AG04449 (cell line): Measurements from ENCODE around the gene PRRC2B.

ENCODE experiments used
- CTCF ChIA-PET: fragments of 350-600 bp; formaldehyde crosslinking; extraction: SDS; loops from one replicate; lab custom pipeline; 2021; ENCODE audit warnings: antibody characterized with exemption; lab: Yijun Ruan, JAX
- POLR2A ChIA-PET: fragments of 400-600, 350-600 bp; formaldehyde crosslinking; extraction: SDS; loops from one replicate; lab custom pipeline; 2020; ENCODE audit warnings: antibody characterized with exemption, inconsistent platforms; lab: Yijun Ruan, JAX
- DNase-seq: peaks from one replicate; pipeline ENCODE4 v3.0.0-alpha.2; 2010; ENCODE audit warnings: low read depth, low spot score
- H3K4me3 ChIP-seq: 2 replicates; pipeline ENCODE4 v1.5.1; 2011; ENCODE audit warnings: low read depth, mild to moderate bottlenecking, control low read depth, low read length
- CTCF ChIP-seq: IDR thresholded peaks from one replicate; pipeline ENCODE4 v1.5.1; 2011; ENCODE audit warnings: mild to moderate bottlenecking, moderate library complexity, low read length, control low read depth, inconsistent platforms; ENCODE audit not compliant: insufficient read depth; ENCODE audit errors: missing control alignments

The PRRC2B gene

GRCh38 chr9:131525643-131526565, 132.0 kb downstream of the PRRC2B start:
- no peak overlapping the region for H3K4me3 ChIP-seq
- DNase-seq, result no peak
- POLR2A ChIA-PET, result no interaction called here
- no peak for TF ChIP-seq CTCF
- CTCF ChIA-PET, result no interaction called here

GRCh38 chr9:131528186-131528585, 134.3 kb downstream of the PRRC2B start:
- TF ChIP-seq CTCF, result no peak
- DNase-seq, result no peak
- no peak overlapping the region for H3K4me3 ChIP-seq
- POLR2A ChIA-PET, result interaction anchor here (0.7 kb wide), 1 partner anchor 217 kb away, joined by 3 read pairs; no protein-coding TSS in a partner anchor
- CTCF ChIA-PET, result no interaction called here

- POLR2A ChIA-PET, result interaction anchor here (0.7 kb wide), 1 partner anchor 216 kb away, joined by 3 read pairs; no protein-coding TSS in a partner anchor
- CTCF ChIA-PET, result interaction anchor here (1.4 kb wide), 1 partner anchor 211 kb away, joined by 10 read pairs; the partner anchor contains the start of gene RAPGEF1
- no peak for TF ChIP-seq CTCF
- no peak overlapping the region; the same call in 1 of the 2 replicates for H3K4me3 ChIP-seq
- no peak for DNase-seq
These were observed 135.1 kb downstream of the PRRC2B start for GRCh38 chr9:131528886-131529505.

GRCh38 chr9:131529597-131530545, 136.0 kb downstream of the PRRC2B start:
- no peak for DNase-seq
- H3K4me3 ChIP-seq, result peak overlapping the region; percentile 74
- ChIA-PET CTCF (interaction anchor here (1.4 kb wide), 1 partner anchor 210 kb away, joined by 10 read pairs; the partner anchor contains the start of gene RAPGEF1), POLR2A (no interaction called here)
- TF ChIP-seq CTCF, result no peak

- POLR2A ChIA-PET, result interaction anchor here (1.0 kb wide), 2 partner anchors 10 to 79 kb away, joined by 4 read pairs; no protein-coding TSS in a partner anchor
- DNase-seq, result no peak
- TF ChIP-seq CTCF, result peak; percentile 43
- H3K4me3 ChIP-seq, result peak overlapping the region; percentile 74
- CTCF ChIA-PET, result interaction anchor here (1.4 to 2.2 kb wide), 2 partner anchors 209 to 210 kb away, joined by 10 read pairs; partner anchors contain the start of gene RAPGEF1
These were observed 136.6 kb downstream of the PRRC2B start for GRCh38 chr9:131530546-131530919.
